Central memory CD4-positive, alpha-beta T cell (primary cell): ENCODE data around the gene COA8.
A peak's percentile ranks its signal among the peaks of the same experiment; 100 is the strongest.
"Not testable (repeated sequence)": the region's sequence is repeated elsewhere in the genome, so short reads cannot be mapped to it uniquely, and the experiment has no call there.

Experiments
- DNase-seq: peaks from one replicate; pipeline ENCODE4 v3.0.0; 2022
- total RNA-seq, 3 experiments: gene quantifications; one replicate each; lab custom pipeline; 2026; lab: John Stamatoyannopoulos, UW

The COA8 gene, protein sequence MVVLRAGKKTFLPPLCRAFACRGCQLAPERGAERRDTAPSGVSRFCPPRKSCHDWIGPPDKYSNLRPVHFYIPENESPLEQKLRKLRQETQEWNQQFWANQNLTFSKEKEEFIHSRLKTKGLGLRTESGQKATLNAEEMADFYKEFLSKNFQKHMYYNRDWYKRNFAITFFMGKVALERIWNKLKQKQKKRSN
- total RNA-seq = 8.1 to 12.1 (median 9.1) reads per million in 3 experiments

GRCh38 chr14:103562429-103563225, at the start of gene COA8, which contains the start of gene BAG5:
Gene COA8 (plus strand): TSS chr14:103562960. CDS start chr14:103563002, 42 bp downstream.
Gene BAG5 (minus strand): TSS chr14:103562657. CDS start chr14:103561164, 1,493 bp downstream.
- DNase-seq = peak; percentile 86

GRCh38 chr14:103514596-103515421, 48.0 kb upstream of the COA8 start:
- DNase-seq = no peak

DNA sequence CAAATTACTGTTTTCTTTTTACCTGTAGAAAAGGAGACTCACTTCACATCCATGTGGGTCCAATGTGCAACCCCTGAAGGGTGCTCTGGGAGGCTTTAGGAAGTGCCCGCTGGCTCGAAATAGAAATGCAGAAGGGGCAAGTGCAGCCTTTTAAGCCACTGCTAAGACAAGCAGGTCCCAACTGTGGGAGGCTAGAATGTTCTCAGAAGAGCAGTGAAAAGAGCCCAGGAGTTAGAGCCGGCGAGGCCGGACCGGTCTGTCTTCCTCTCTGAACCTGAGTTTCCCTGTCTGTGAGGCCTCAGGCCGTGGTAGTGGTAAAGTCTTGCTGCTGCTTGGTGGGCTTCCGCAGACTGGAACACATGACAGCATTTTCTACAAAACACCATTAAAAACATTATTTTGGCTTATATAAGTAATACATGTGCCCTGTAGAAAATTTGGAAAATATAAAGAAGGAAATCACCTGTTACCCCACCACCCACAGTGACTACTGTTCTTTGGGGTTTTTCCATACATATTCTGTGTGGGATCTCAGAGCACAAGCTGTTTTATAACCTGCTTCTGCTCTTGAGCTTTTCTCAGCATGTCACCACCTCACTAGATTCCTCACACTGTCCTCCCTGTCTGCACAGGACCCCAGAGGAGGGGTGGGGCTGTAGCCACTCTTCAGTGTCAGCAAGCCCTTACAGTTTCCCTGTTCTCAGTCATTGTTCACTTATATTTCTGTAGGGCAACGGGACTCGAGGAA, 46.2 kb upstream of the COA8 start:
- DNase-seq = no peak

GRCh38 chr14:103517174-103517566, 45.6 kb upstream of the COA8 start:
- DNase-seq = no peak

DNA sequence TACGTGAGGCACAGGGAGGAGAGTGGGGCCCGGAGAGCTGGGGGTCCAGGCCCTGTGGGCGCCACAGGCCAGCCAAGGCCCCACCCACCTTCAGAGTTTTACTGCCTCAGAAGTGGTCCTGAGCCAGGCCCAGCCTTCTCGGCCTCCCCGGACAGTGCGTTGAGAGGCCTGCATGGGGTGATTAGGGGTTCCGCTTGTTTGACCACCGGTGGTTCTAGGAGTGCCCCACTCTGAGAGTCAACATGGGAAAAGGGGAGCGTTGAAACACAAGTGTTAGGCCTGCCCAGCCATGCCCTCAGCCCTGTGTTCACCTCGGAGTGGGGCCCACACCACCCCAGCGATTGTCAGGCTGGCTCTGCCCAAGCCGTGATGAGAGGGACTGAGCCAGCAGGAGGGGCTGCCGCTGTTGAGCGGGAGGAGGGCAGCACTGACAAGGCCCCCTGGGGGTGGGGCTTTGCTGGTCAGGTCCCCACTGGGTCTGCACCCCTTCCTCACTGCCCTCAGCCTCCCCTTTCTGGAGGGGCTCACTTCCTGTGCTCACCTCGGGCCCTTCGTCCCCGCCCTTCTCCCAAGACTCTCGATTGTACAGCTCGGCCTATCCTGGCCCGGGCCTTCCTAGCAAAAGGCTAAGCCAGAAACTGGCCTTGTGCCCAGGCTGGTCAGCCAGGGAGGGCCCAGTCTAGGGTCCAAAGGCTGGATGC, 44.9 kb upstream of the COA8 start:
- no peak for DNase-seq

DNA sequence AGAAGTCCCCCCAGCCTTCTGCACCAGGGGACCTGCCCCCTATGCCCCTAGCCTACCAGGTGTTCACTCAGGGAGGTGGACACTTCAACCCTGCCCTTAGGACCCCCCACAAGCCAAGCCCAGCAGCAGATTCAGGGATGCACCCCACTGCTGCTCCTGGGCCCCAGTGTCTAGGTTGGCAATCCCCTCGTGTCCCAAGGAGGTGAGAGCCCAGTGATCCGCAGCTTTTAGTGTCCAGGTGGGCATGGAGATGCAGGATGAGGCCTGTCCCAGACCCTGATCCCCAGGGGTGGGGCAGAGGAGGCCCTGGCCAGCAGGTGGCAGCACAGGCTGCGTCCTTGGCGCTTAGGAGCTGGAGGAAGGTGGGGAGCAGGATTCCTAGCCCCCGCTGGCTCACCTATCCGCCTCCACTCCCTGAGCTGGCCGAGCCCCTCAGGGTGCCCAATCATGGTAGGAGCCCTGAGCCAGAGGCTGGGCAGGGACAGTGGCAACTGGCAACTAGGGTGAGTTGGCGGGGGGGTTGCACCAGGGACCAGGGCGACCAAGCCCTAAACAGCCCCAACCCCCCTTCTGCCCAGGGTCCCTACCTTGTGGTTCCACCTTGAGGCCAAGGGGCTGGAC, 44.2 kb upstream of the COA8 start:
- DNase-seq = peak; percentile 30

DNA sequence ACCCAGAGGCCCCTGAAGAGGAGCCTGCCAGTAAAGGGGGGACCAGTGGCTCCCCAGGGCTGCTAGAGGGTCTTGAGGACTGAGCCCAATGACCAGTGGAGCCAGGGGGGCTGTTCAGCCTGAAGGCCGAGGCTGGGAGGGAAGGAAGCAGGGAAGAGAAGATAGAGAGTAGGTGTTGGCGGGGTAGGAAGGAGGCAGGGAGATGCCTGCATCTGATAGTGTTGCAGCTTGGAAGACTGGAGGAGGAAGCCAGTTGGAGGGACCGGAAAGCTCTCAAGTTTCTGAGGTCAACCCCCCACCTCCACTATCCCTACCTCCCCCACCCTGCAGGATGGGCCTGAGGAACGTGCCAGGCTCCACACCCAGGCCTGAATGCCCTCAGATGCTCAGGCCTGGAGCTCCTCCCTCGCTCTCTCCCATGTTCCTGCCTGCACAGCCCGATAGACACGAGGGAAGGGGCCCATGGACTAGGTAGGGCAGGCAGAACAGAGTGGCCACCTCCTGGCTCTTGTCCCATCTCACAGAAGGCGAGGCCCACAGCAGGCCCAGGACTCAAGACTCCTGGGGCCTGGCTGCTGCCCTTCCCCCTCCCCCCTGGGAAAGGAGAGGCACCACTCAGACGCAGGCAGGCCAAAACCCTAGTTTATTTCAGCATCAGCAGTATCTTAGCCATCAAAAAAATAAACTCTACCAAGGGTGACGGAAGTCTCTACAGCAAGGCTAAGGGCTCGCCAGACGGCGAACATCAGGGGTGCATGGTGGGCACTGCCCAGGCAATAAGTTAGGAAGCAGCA, 43.5 kb upstream of the COA8 start:
- DNase-seq = no peak

GRCh38 chr14:103519837-103520212, 42.9 kb upstream of the COA8 start:
- no peak for DNase-seq

DNA sequence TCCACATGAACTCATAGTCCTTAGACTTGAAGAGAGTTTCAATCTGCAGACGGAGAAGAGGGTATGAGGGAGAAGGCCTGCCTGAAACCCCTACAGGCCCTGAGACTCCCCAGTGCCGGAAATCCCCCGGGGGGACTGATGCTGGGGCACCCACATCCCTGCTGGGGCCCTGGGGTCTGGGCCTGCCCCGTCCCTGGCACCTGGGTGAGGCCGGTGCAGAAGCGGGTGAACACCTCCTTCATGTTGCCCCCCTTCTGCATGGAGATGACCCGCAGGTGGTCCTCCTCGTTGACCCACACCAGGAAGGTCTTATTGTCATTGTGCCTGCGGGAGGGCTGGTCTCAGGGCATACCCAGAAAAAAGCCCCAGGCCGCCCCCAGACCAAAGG, 42.5 kb upstream of the COA8 start:
- no peak for DNase-seq

- DNase-seq = peak; percentile 61
Observed at GRCh38 chr14:103520657-103521437, 41.9 kb upstream of the COA8 start.

- DNase-seq = no peak
Observed at GRCh38 chr14:103521438-103521950, 41.3 kb upstream of the COA8 start.

DNA sequence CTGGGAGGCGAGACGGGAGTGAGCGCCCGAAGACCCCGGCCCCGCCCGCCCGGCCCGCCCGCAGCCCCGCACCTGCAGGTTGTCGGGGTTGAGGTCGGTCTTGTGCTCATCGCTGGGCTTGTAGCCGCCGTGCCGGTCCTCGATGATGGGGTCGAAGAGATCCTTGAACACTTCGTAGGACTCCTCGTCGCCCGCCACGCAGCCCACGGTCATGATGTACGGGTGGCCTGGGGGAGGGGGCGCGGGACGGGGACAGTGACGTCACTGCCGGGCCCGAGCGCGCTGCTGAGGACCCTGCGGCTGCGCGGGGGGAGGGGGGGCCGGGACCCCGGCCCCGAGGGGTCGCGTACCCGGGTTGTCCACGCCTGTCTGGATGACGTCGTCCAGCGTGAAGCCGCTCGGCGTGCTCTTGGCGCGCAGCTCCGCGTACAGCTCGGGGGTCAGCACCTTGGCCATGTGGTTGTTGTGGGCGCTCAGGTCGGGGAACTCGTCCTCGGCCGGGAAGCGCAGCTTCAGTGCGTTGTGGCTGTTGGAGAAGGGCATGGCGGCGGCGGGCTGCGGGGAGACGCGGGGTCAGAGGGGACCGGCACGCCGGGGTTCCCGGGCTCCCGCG, 40.7 kb upstream of the COA8 start:
- DNase-seq = peak; percentile 12

DNA sequence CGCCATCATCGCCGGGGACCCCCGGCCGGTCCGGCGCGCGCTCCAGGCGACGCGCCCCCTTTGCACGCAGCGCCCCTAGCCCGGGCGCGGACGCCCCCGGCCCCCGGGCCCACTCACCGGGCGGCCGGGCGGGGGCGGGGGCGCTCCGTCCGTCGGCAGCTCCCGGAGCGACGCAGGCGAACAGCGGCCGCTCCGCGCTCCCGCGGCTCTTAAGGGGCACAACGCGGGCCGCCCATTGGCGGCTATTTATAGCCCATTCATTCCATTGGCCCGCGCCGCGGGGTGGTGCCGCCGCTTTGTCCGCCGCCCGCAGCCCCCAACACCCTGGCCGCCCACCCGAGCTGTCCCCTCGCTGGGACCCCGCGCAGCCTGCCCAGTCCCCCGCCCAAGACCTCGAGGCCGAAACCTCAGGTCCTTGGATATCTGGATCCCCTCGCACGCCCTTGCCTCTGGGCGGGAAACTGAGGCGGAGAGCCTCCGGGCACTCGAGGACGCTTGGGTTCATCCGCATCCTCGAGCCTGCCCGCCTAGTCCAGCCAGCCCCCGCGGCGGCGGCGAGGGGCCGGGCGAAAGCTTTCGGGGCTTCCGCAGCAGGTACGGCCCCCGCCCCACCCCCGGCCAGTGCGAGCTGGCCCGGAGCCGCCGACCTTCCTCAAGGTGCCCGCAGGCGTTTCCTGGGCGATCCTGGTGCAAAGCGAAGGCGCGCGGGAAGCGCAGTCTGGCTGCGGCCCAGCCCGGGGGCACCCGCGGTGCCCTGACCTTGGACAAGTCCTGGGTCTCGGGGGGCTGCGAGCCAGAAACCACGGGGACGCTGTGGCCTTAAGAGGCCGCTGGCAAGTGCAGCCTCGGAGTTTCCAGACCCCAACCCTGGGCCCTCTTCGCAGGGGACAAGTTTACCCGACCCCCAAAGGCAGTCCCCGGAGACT, 39.8 kb upstream of the COA8 start, which contains the start of gene CKB:
Gene CKB, minus strand, starts transcription at position 182 of the 926 bp plus-strand sequence. CDS start 337 bp downstream, outside the sequence.
- DNase-seq = no peak

GRCh38 chr14:103523575-103523954, 39.2 kb upstream of the COA8 start:
- no peak for DNase-seq

- no peak for DNase-seq
Observed at GRCh38 chr14:103524002-103524935, 38.5 kb upstream of the COA8 start.

- DNase-seq = not testable (repeated sequence)
Observed at GRCh38 chr14:103525430-103526246, 37.1 kb upstream of the COA8 start.
